Measurements from ENCODE around the gene STXBP3.

Gene STXBP3

GRCh38 chr1:108824051-108824450 is 77.6 kb downstream of the STXBP3 start:
- Histone ChIP-seq H3K4me3 (ENCODE audit: extremely low read depth, insufficient read depth, low read length, poor library complexity, severe bottlenecking) (no peak overlapping the region), H3K27ac (ENCODE audit: low read depth, low read length, severe bottlenecking) (no peak overlapping the region), H3K9me3 (ENCODE audit: control insufficient read depth, low read length) (no peaks in the 10 kb centered on the region), H3K4me1 (ENCODE audit: control insufficient read depth, insufficient read depth, low read length, poor library complexity, severe bottlenecking) (no peaks in the 10 kb centered on the region), H3K36me3 (ENCODE audit: control insufficient read depth, insufficient read depth, low read length) (no peaks in the 10 kb centered on the region)
- WGBS, 2 experiments (ENCODE audit: insufficient coverage in 2 of 2): 88 to 100% methylated on average over 2 to 3 of the region's 3 CpGs

GRCh38 chr1:108826081-108826635 is 79.7 kb downstream of the STXBP3 start:
- Histone ChIP-seq H3K4me3 (ENCODE audit: extremely low read depth, insufficient read depth, low read length, poor library complexity, severe bottlenecking) (no peak overlapping the region), H3K4me1 (ENCODE audit: control insufficient read depth, insufficient read depth, low read length, poor library complexity, severe bottlenecking) (peaks cover 5% of the 10 kb centered on the region)
- WGBS, 2 experiments (ENCODE audit: insufficient coverage in 2 of 2): no CpG with 5 or more reads among the region's 3 CpGs

GRCh38 chr1:108828074-108828961 is 81.8 kb downstream of the STXBP3 start:
- Histone ChIP-seq H3K4me1 (ENCODE audit: control insufficient read depth, insufficient read depth, low read length, poor library complexity, severe bottlenecking) (peaks cover 5% of the 10 kb centered on the region), H3K27ac (ENCODE audit: low read depth, low read length, severe bottlenecking) (no peak overlapping the region), H3K4me3 (ENCODE audit: extremely low read depth, insufficient read depth, low read length, poor library complexity, severe bottlenecking) (no peak overlapping the region), H3K9me3 (ENCODE audit: control insufficient read depth, low read length) (no peaks in the 10 kb centered on the region), H3K36me3 (ENCODE audit: control insufficient read depth, insufficient read depth, low read length) (no peaks in the 10 kb centered on the region)
- WGBS, 2 experiments (ENCODE audit: insufficient coverage in 2 of 2): 33 to 69% methylated on average over 7 to 10 of the region's 12 CpGs

More at GRCh38 chr1:108826081-108826635, 79.7 kb downstream of the STXBP3 start:
- Histone ChIP-seq H3K36me3 (ENCODE audit: control insufficient read depth, insufficient read depth, low read length) (no peaks in the 10 kb centered on the region), H3K27ac (ENCODE audit: low read depth, low read length, severe bottlenecking) (no peak overlapping the region), H3K9me3 (ENCODE audit: control insufficient read depth, low read length) (no peaks in the 10 kb centered on the region)

- Histone ChIP-seq H3K27ac (ENCODE audit: low read depth, low read length, severe bottlenecking) (no peak overlapping the region), H3K36me3 (ENCODE audit: control insufficient read depth, insufficient read depth, low read length) (no peaks in the 10 kb centered on the region), H3K9me3 (ENCODE audit: control insufficient read depth, low read length) (no peaks in the 10 kb centered on the region), H3K4me1 (ENCODE audit: control insufficient read depth, insufficient read depth, low read length, poor library complexity, severe bottlenecking) (peaks cover 5% of the 10 kb centered on the region), H3K4me3 (ENCODE audit: extremely low read depth, insufficient read depth, low read length, poor library complexity, severe bottlenecking) (no peak overlapping the region)
- 96 to 98% methylated on average over 6 of the region's 6 CpGs for WGBS, 2 experiments (ENCODE audit: insufficient coverage in 2 of 2)
Measured at GRCh38 chr1:108829498-108829916, 83.0 kb downstream of the STXBP3 start.

GRCh38 chr1:108830119-108831008 is 83.9 kb downstream of the STXBP3 start:
- WGBS, 2 experiments (ENCODE audit: insufficient coverage in 2 of 2): 97% methylated on average over 16 to 18 of the region's 20 CpGs

GRCh38 chr1:108831225-108831624 is 84.8 kb downstream of the STXBP3 start:
- 84 to 100% methylated on average over 1 to 2 of the region's 2 CpGs for WGBS, 2 experiments (ENCODE audit: insufficient coverage in 2 of 2)
- peaks cover 5% of the 10 kb centered on the region for H3K4me1 ChIP-seq (ENCODE audit: control insufficient read depth, insufficient read depth, low read length, poor library complexity, severe bottlenecking)
- H3K27ac ChIP-seq (ENCODE audit: low read depth, low read length, severe bottlenecking): no peak overlapping the region
- H3K9me3 ChIP-seq (ENCODE audit: control insufficient read depth, low read length): no peaks in the 10 kb centered on the region
- no peaks in the 10 kb centered on the region for H3K36me3 ChIP-seq (ENCODE audit: control insufficient read depth, insufficient read depth, low read length)
- H3K4me3 ChIP-seq (ENCODE audit: extremely low read depth, insufficient read depth, low read length, poor library complexity, severe bottlenecking): no peak overlapping the region

More at GRCh38 chr1:108830119-108831008, 83.9 kb downstream of the STXBP3 start:
- H3K4me1 ChIP-seq (ENCODE audit: control insufficient read depth, insufficient read depth, low read length, poor library complexity, severe bottlenecking): peaks cover 5% of the 10 kb centered on the region
- H3K4me3 ChIP-seq (ENCODE audit: extremely low read depth, insufficient read depth, low read length, poor library complexity, severe bottlenecking): no peak overlapping the region
- no peaks in the 10 kb centered on the region for H3K9me3 ChIP-seq (ENCODE audit: control insufficient read depth, low read length)
- no peaks in the 10 kb centered on the region for H3K36me3 ChIP-seq (ENCODE audit: control insufficient read depth, insufficient read depth, low read length)
- H3K27ac ChIP-seq (ENCODE audit: low read depth, low read length, severe bottlenecking): no peak overlapping the region

- Histone ChIP-seq H3K27ac (ENCODE audit: low read depth, low read length, severe bottlenecking) (no peak overlapping the region), H3K4me1 (ENCODE audit: control insufficient read depth, insufficient read depth, low read length, poor library complexity, severe bottlenecking) (peaks cover 5% of the 10 kb centered on the region), H3K9me3 (ENCODE audit: control insufficient read depth, low read length) (no peaks in the 10 kb centered on the region), H3K36me3 (ENCODE audit: control insufficient read depth, insufficient read depth, low read length) (no peaks in the 10 kb centered on the region), H3K4me3 (ENCODE audit: extremely low read depth, insufficient read depth, low read length, poor library complexity, severe bottlenecking) (no peak overlapping the region)
- WGBS, 2 experiments (ENCODE audit: insufficient coverage in 2 of 2): 100% methylated on average over 1 of the region's 2 CpGs; no CpG with 5 or more reads in 1 of the 2 experiments
Measured at GRCh38 chr1:108832929-108833328, 86.5 kb downstream of the STXBP3 start.

- H3K4me1 ChIP-seq (ENCODE audit: control insufficient read depth, insufficient read depth, low read length, poor library complexity, severe bottlenecking): no peaks in the 10 kb centered on the region
- no peaks in the 10 kb centered on the region for H3K36me3 ChIP-seq (ENCODE audit: control insufficient read depth, insufficient read depth, low read length)
- no peaks in the 10 kb centered on the region for H3K9me3 ChIP-seq (ENCODE audit: control insufficient read depth, low read length)
- no peak overlapping the region for H3K4me3 ChIP-seq (ENCODE audit: extremely low read depth, insufficient read depth, low read length, poor library complexity, severe bottlenecking)
- no CpG with 5 or more reads among the region's 1 CpG for WGBS, 2 experiments (ENCODE audit: insufficient coverage in 2 of 2)
- H3K27ac ChIP-seq (ENCODE audit: low read depth, low read length, severe bottlenecking): no peak overlapping the region
Measured at GRCh38 chr1:108841703-108842102, 95.2 kb downstream of the STXBP3 start.

GRCh38 chr1:108842525-108843181 is 96.2 kb downstream of the STXBP3 start:
- WGBS, 2 experiments (ENCODE audit: insufficient coverage in 2 of 2): 88 to 94% methylated on average over 2 of the region's 3 CpGs
- Histone ChIP-seq H3K27ac (ENCODE audit: low read depth, low read length, severe bottlenecking) (no peak overlapping the region), H3K4me1 (ENCODE audit: control insufficient read depth, insufficient read depth, low read length, poor library complexity, severe bottlenecking) (no peaks in the 10 kb centered on the region), H3K4me3 (ENCODE audit: extremely low read depth, insufficient read depth, low read length, poor library complexity, severe bottlenecking) (no peak overlapping the region), H3K36me3 (ENCODE audit: control insufficient read depth, insufficient read depth, low read length) (no peaks in the 10 kb centered on the region), H3K9me3 (ENCODE audit: control insufficient read depth, low read length) (no peaks in the 10 kb centered on the region)
